WTC11 (cell line): Measurements from ENCODE around the gene PIGR. TPM values are rescaled to one million over a fixed set of nuclear protein-coding genes. Genes with fewer than 3 reads are reported as not detected.

Source experiments
- ATAC-seq: fragments of 200-7000 bp; cut with Tn5 transposase; 2 replicates; pipeline ENCODE4 v1.10.0; 2021; ENCODE audit warnings: mild to moderate bottlenecking, moderate library complexity
- CTCF ChIA-PET: fragments of 300-600 bp; sonication (Branson Sonifier 250); formaldehyde crosslinking; loops from one replicate; lab custom pipeline; 2021; ENCODE audit warnings: antibody characterized with exemption; lab: Charles Lee
- POLR2A ChIA-PET: fragments of 350-600 bp; sonication (Branson Sonifier 250); formaldehyde crosslinking; loops from one replicate; lab custom pipeline; 2021; ENCODE audit warnings: antibody characterized with exemption; lab: Charles Lee
- DNase-seq: peaks from one replicate; pipeline ENCODE4 v3.0.0; 2021; ENCODE audit warnings: low spot score
- H3K27ac Mint-ChIP-seq: 2 replicates; pipeline ENCODE4 v1.8.0; 2021; ENCODE audit warnings: mixed read lengths
- H3K27me3 Mint-ChIP-seq: 2 replicates; pipeline ENCODE4 v1.8.0; 2021; ENCODE audit warnings: low read depth, mild to moderate bottlenecking, moderate library complexity, mixed read lengths
- H3K36me3 Mint-ChIP-seq: 2 replicates; pipeline ENCODE4 v1.8.0; 2021; ENCODE audit warnings: mixed read lengths
- H3K4me1 Mint-ChIP-seq: 2 replicates; pipeline ENCODE4 v1.8.0; 2022; ENCODE audit warnings: mixed read lengths
- H3K4me3 Mint-ChIP-seq: 2 replicates; pipeline ENCODE4 v1.8.0; 2021; ENCODE audit warnings: mild to moderate bottlenecking, moderate library complexity, mixed read lengths
- H3K9me3 Mint-ChIP-seq: 2 replicates; pipeline ENCODE4 v1.8.0; 2021; ENCODE audit warnings: mixed read lengths
- CREM ChIP-seq: sonication (generic); formaldehyde crosslinking; IDR thresholded peaks from 2 replicates; pipeline ENCODE4 v1.8.1; 2022; ENCODE audit warnings: mild to moderate bottlenecking, missing genetic modification reagents, moderate library complexity
- E2F5 ChIP-seq: sonication (generic); formaldehyde crosslinking; IDR thresholded peaks from 2 replicates; pipeline ENCODE4 v1.8.1; 2022; ENCODE audit warnings: mild to moderate bottlenecking, moderate library complexity, missing genetic modification reagents
- ERG ChIP-seq: fragments of 250-450 bp; sonication (Bioruptor Pico); IDR thresholded peaks from 2 replicates; pipeline ENCODE4 v1.8.0; 2021; ENCODE audit warnings: mild to moderate bottlenecking
- FOXJ3 ChIP-seq: sonication (generic); formaldehyde crosslinking; IDR thresholded peaks from 2 replicates; pipeline ENCODE4 v1.9.0; 2021; ENCODE audit warnings: missing genetic modification reagents, mild to moderate bottlenecking, borderline replicate concordance
- FOXP1 ChIP-seq: sonication (generic); formaldehyde crosslinking; IDR thresholded peaks from 2 replicates; pipeline ENCODE4 v1.8.0; 2022; ENCODE audit warnings: missing genetic modification reagents, mild to moderate bottlenecking, moderate library complexity, borderline replicate concordance
- GABPB1 ChIP-seq: sonication (generic); formaldehyde crosslinking; IDR thresholded peaks from 2 replicates; pipeline ENCODE4 v1.8.1; 2023; ENCODE audit warnings: mild to moderate bottlenecking, missing genetic modification reagents
- JAZF1 ChIP-seq: fragments of 250-450 bp; sonication (Bioruptor Pico); IDR thresholded peaks from 2 replicates; pipeline ENCODE4 v1.9.0; 2021; ENCODE audit warnings: moderate library complexity, mild to moderate bottlenecking, inconsistent platforms
- RELA ChIP-seq: sonication (generic); formaldehyde crosslinking; IDR thresholded peaks from 2 replicates; pipeline ENCODE4 v1.8.1; 2022; ENCODE audit warnings: missing genetic modification reagents, mild to moderate bottlenecking, borderline replicate concordance
- SP1 ChIP-seq: sonication (generic); formaldehyde crosslinking; conservative IDR thresholded peaks from 2 replicates; pipeline ENCODE4 v1.8.1; 2022; ENCODE audit warnings: missing genetic modification reagents
- TEAD4 ChIP-seq: sonication (generic); formaldehyde crosslinking; IDR thresholded peaks from 2 replicates; pipeline ENCODE4 v1.8.0; 2022; ENCODE audit warnings: mild to moderate bottlenecking, missing genetic modification reagents
- ZNF138 ChIP-seq: sonication (generic); formaldehyde crosslinking; conservative IDR thresholded peaks from 2 replicates; pipeline ENCODE4 v1.8.1; 2022; ENCODE audit warnings: mild to moderate bottlenecking, moderate library complexity, missing genetic modification reagents
- ZNF219 ChIP-seq: sonication (generic); formaldehyde crosslinking; IDR thresholded peaks from 2 replicates; pipeline ENCODE4 v1.8.0; 2023; ENCODE audit warnings: missing genetic modification reagents, mild to moderate bottlenecking, borderline replicate concordance
- ZNF396 ChIP-seq: fragments of 250-450 bp; sonication (Bioruptor Pico); IDR thresholded peaks from 2 replicates; pipeline ENCODE4 v1.8.0; 2021; ENCODE audit warnings: mild to moderate bottlenecking, moderate library complexity, borderline replicate concordance
- ZNF425 ChIP-seq: fragments of 250-450 bp; sonication (Bioruptor Pico); conservative IDR thresholded peaks from 2 replicates; pipeline ENCODE4 v1.9.0; 2021; ENCODE audit warnings: mild to moderate bottlenecking
- ZSCAN18 ChIP-seq: fragments of 250-450 bp; sonication (Bioruptor Pico); IDR thresholded peaks from 2 replicates; pipeline ENCODE4 v2.1.2; 2022; ENCODE audit warnings: mild to moderate bottlenecking, moderate library complexity
- total RNA-seq: library from RNA; stranded (reverse); gene quantifications from 3 replicates; pipeline ENCODE4 v1.2.3, GENCODE V29; 2021
- TF ChIP-seq, protein P1 (sequence below): sonication (generic); formaldehyde crosslinking; IDR thresholded peaks from 2 replicates; pipeline ENCODE4 v1.8.1; 2023; ENCODE audit warnings: mild to moderate bottlenecking, moderate library complexity, missing genetic modification reagents
- TF ChIP-seq, protein P2 (sequence below): fragments of 250-450 bp; sonication (Bioruptor Pico); IDR thresholded peaks from 2 replicates; pipeline ENCODE4 v1.9.0; 2021; ENCODE audit warnings: mild to moderate bottlenecking, borderline replicate concordance

Gene PIGR
- total RNA-seq, 1 experiment from 2014 or later, result 1.9 TPM

DNA sequence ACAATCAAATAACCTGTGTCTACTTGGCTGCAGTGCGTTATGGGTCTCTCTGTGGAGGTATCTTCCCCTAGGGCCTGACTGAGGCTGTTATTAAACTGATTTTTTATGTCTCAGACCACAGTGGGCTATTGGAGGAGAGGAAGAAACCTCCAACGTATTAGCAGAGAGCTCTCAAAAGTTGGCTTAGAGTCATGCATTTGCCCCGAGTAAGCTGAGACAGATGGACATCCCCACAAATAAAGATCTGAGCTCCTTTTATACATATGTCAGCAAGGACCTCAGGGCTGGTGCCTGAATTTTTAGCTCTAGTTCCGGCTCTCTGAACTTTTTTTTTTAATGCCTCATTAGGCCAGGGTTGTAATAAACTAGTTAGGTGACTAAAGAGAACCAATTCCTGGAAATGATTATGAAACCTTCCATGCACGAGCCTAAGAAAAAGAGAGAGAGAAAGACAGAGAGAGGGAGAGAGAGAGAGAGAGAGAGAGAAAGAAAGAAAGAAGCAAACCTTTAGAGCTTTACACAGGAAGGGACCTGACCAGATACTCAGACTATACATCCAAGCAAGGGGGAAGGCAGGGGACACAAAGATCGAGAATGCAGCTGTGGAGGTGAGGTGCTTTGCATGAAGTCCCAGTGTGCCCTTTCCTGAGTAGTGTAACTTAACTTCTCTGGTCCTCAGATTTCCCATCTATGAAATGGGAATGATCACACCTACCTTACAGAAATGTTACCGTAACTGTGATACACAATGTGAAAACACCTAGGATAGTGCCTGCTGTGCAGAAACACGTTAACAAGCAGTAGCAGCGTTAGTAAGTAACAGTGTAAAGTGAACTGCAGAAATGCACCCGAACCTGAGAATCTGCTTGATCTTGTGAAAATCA, 8.4 kb upstream of the PIGR start (continued):
- TF ChIP-seq, protein P1, sequence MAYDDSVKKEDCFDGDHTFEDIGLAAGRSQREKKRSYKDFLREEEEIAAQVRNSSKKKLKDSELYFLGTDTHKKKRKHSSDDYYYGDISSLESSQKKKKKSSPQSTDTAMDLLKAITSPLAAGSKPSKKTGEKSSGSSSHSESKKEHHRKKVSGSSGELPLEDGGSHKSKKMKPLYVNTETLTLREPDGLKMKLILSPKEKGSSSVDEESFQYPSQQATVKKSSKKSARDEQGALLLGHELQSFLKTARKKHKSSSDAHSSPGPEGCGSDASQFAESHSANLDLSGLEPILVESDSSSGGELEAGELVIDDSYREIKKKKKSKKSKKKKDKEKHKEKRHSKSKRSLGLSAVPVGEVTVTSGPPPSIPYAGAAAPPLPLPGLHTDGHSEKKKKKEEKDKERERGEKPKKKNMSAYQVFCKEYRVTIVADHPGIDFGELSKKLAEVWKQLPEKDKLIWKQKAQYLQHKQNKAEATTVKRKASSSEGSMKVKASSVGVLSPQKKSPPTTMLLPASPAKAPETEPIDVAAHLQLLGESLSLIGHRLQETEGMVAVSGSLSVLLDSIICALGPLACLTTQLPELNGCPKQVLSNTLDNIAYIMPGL (CRISPR knock-in tag), result no peak
- TF ChIP-seq, protein P2, sequence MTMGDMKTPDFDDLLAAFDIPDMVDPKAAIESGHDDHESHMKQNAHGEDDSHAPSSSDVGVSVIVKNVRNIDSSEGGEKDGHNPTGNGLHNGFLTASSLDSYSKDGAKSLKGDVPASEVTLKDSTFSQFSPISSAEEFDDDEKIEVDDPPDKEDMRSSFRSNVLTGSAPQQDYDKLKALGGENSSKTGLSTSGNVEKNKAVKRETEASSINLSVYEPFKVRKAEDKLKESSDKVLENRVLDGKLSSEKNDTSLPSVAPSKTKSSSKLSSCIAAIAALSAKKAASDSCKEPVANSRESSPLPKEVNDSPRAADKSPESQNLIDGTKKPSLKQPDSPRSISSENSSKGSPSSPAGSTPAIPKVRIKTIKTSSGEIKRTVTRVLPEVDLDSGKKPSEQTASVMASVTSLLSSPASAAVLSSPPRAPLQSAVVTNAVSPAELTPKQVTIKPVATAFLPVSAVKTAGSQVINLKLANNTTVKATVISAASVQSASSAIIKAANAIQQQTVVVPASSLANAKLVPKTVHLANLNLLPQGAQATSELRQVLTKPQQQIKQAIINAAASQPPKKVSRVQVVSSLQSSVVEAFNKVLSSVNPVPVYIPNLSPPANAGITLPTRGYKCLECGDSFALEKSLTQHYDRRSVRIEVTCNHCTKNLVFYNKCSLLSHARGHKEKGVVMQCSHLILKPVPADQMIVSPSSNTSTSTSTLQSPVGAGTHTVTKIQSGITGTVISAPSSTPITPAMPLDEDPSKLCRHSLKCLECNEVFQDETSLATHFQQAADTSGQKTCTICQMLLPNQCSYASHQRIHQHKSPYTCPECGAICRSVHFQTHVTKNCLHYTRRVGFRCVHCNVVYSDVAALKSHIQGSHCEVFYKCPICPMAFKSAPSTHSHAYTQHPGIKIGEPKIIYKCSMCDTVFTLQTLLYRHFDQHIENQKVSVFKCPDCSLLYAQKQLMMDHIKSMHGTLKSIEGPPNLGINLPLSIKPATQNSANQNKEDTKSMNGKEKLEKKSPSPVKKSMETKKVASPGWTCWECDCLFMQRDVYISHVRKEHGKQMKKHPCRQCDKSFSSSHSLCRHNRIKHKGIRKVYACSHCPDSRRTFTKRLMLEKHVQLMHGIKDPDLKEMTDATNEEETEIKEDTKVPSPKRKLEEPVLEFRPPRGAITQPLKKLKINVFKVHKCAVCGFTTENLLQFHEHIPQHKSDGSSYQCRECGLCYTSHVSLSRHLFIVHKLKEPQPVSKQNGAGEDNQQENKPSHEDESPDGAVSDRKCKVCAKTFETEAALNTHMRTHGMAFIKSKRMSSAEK (CRISPR knock-in tag), result no peak

- H3K4me1 Mint-ChIP-seq, result no peaks in the 10 kb centered on the region
- POLR2A ChIA-PET, result no interaction called here
- H3K36me3 Mint-ChIP-seq, result no peaks in the 10 kb centered on the region
- DNase-seq (no peak), ATAC-seq (no peak)
- CTCF ChIA-PET, result interaction anchor here (1.3 to 2.1 kb wide), 2 partner anchors 18 to 28 kb away, joined by 5 to 14 read pairs; no protein-coding TSS in a partner anchor
- TF ChIP-seq SP1 (CRISPR knock-in tag), result no peak
- no peak for TF ChIP-seq ZNF425 (CRISPR knock-in tag)
- no peak for TF ChIP-seq CREM (CRISPR knock-in tag)
- no peak for TF ChIP-seq RELA (CRISPR knock-in tag)
- TF ChIP-seq ZNF219 (CRISPR knock-in tag), result no peak
- no peak for TF ChIP-seq ZNF396 (CRISPR knock-in tag)
- no peak for TF ChIP-seq TEAD4 (CRISPR knock-in tag)
- H3K27ac Mint-ChIP-seq, result no peak overlapping the region
- no peak overlapping the region for H3K4me3 Mint-ChIP-seq
- peaks cover 4% of the 10 kb centered on the region for H3K27me3 Mint-ChIP-seq
- H3K9me3 Mint-ChIP-seq, result peaks cover 11% of the 10 kb centered on the region
These were observed 7.4 kb upstream of the PIGR start for GRCh38 chr1:206953626-206954025.

DNA sequence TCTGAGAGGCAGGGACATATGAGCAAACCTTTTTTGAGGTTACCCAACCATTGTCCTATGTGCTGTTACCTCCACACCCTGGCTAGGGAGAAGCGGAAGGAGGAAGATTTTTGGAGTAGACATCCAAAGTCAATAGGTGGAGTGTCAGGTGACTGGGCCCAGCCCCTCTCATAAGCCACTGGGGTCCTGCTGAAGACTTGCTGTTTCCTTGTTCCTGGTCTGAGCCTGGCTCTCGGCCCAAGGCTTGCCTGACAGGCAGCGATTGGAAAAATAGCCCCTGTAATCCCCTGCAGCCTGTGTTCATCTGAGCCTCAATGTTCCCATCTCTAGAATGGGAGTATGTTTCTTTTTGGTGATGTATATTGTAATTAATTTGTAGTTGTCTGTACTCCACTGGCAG, 6.9 kb upstream of the PIGR start:
- POLR2A ChIA-PET, result no interaction called here
- H3K27me3 Mint-ChIP-seq, result peaks cover 4% of the 10 kb centered on the region
- no peak for ATAC-seq
- no peaks in the 10 kb centered on the region for H3K4me1 Mint-ChIP-seq
- DNase-seq, result no peak
- peaks cover 11% of the 10 kb centered on the region for H3K9me3 Mint-ChIP-seq
- no peak overlapping the region for H3K27ac Mint-ChIP-seq
- H3K36me3 Mint-ChIP-seq, result no peaks in the 10 kb centered on the region
- no peak overlapping the region for H3K4me3 Mint-ChIP-seq
- CTCF ChIA-PET, result interaction anchor here (2.3 kb wide), 1 partner anchor 20 kb away, joined by 9 read pairs; no protein-coding TSS in a partner anchor
- TF ChIP-seq JAZF1 (CRISPR knock-in tag), result no peak
- TF ChIP-seq ZNF138 (CRISPR knock-in tag), result no peak
- no peak for TF ChIP-seq FOXP1 (CRISPR knock-in tag)
- TF ChIP-seq ZSCAN18 (CRISPR knock-in tag), result no peak
- no peak for TF ChIP-seq FOXJ3 (CRISPR knock-in tag)
- TF ChIP-seq ERG (CRISPR knock-in tag), result no peak
- TF ChIP-seq E2F5 (CRISPR knock-in tag), result no peak
- no peak for TF ChIP-seq ZNF219 (CRISPR knock-in tag)
- no peak for TF ChIP-seq GABPB1
